Dendritic cell treated with granulocyte-macrophage colony-stimulating factor and Interleukin-4, amounts not matched to agents 40 ng/mL and 50 ng/mL, for 4 days (primary cell): Measurements from ENCODE around the gene MALRD1.

Source experiments
- H3K27ac Mint-ChIP-seq: one replicate; pipeline ENCODE4 v1.8.0; 2022; ENCODE audit warnings: mild to moderate bottlenecking, mixed read lengths
- H3K27me3 Mint-ChIP-seq: one replicate; pipeline ENCODE4 v1.8.0; 2022; ENCODE audit warnings: mild to moderate bottlenecking, mixed read lengths
- H3K36me3 Mint-ChIP-seq: one replicate; pipeline ENCODE4 v1.8.0; 2022; ENCODE audit warnings: low read depth, mixed read lengths
- H3K4me1 Mint-ChIP-seq: one replicate; pipeline ENCODE4 v1.8.0; 2022; ENCODE audit warnings: low read depth, mixed read lengths
- H3K4me3 Mint-ChIP-seq: one replicate; pipeline ENCODE4 v1.8.0; 2022; ENCODE audit warnings: mild to moderate bottlenecking, moderate library complexity, mixed read lengths
- H3K9me3 Mint-ChIP-seq: one replicate; pipeline ENCODE4 v1.8.0; 2022; ENCODE audit warnings: mixed read lengths
- intact Hi-C: fragments of 100-400 bp; cut with micrococcal nuclease; formaldehyde crosslinking; loops from one replicate; pipeline ENCODE4 v1.15.0; 2022

The MALRD1 gene

GRCh38 chr10:19048489-19048888, at the start of gene MALRD1:
TSS of gene MALRD1 (plus strand) at chr10:19048801. CDS start at chr10:19048939, 138 bp downstream.
- no peaks in the 10 kb centered on the region for H3K27me3 Mint-ChIP-seq
- H3K4me1 Mint-ChIP-seq: no peaks in the 10 kb centered on the region
- peaks cover 10% of the 10 kb centered on the region for H3K9me3 Mint-ChIP-seq
- no peak within 1 kb of the TSS for H3K27ac Mint-ChIP-seq
- intact Hi-C loops: no loop called here
- H3K4me3 Mint-ChIP-seq: no peak within 1 kb of the TSS
- no peaks in the 10 kb centered on the region for H3K36me3 Mint-ChIP-seq

GRCh38 chr10:19003341-19003740, 45.3 kb upstream of the MALRD1 start:
- Mint-ChIP-seq H3K27me3 (no peaks in the 10 kb centered on the region), H3K9me3 (peaks cover 22% of the 10 kb centered on the region), H3K4me1 (no peaks in the 10 kb centered on the region), H3K27ac (no peak overlapping the region), H3K36me3 (no peaks in the 10 kb centered on the region), H3K4me3 (no peak overlapping the region)
- intact Hi-C loops: no loop called here

GRCh38 chr10:19012111-19012510, 36.5 kb upstream of the MALRD1 start:
- Mint-ChIP-seq H3K27ac (no peak overlapping the region), H3K4me3 (no peak overlapping the region), H3K36me3 (no peaks in the 10 kb centered on the region), H3K4me1 (no peaks in the 10 kb centered on the region), H3K27me3 (no peaks in the 10 kb centered on the region), H3K9me3 (peaks cover 63% of the 10 kb centered on the region)
- intact Hi-C loops: no loop called here

- Mint-ChIP-seq H3K4me3 (no peak overlapping the region), H3K36me3 (no peaks in the 10 kb centered on the region), H3K9me3 (peaks cover 45% of the 10 kb centered on the region), H3K27ac (no peak overlapping the region), H3K27me3 (no peaks in the 10 kb centered on the region), H3K4me1 (no peaks in the 10 kb centered on the region)
- intact Hi-C loops: no loop called here
Measured at GRCh38 chr10:19014034-19014433, 34.6 kb upstream of the MALRD1 start.

- H3K4me1 Mint-ChIP-seq: no peaks in the 10 kb centered on the region
- H3K27me3 Mint-ChIP-seq: no peaks in the 10 kb centered on the region
- H3K36me3 Mint-ChIP-seq: no peaks in the 10 kb centered on the region
- no peak overlapping the region for H3K27ac Mint-ChIP-seq
- H3K4me3 Mint-ChIP-seq: no peak overlapping the region
- H3K9me3 Mint-ChIP-seq: peaks cover 44% of the 10 kb centered on the region
- intact Hi-C loops: no loop called here
Measured at GRCh38 chr10:19014498-19014897, 34.1 kb upstream of the MALRD1 start.

GRCh38 chr10:19017116-19017890, 31.3 kb upstream of the MALRD1 start:
- Mint-ChIP-seq H3K4me3 (no peak overlapping the region), H3K9me3 (peaks cover 33% of the 10 kb centered on the region), H3K4me1 (no peaks in the 10 kb centered on the region), H3K36me3 (no peaks in the 10 kb centered on the region), H3K27me3 (no peaks in the 10 kb centered on the region), H3K27ac (no peak overlapping the region)
- intact Hi-C loops: no loop called here

- Mint-ChIP-seq H3K27ac (no peak overlapping the region), H3K4me3 (no peak overlapping the region), H3K9me3 (peaks cover 15% of the 10 kb centered on the region), H3K4me1 (no peaks in the 10 kb centered on the region), H3K36me3 (no peaks in the 10 kb centered on the region), H3K27me3 (no peaks in the 10 kb centered on the region)
- intact Hi-C loops: no loop called here
Measured at GRCh38 chr10:19021162-19021561, 27.4 kb upstream of the MALRD1 start.

- Mint-ChIP-seq H3K27me3 (no peaks in the 10 kb centered on the region), H3K9me3 (peaks cover 5% of the 10 kb centered on the region), H3K36me3 (no peaks in the 10 kb centered on the region), H3K4me3 (no peak overlapping the region), H3K27ac (no peak overlapping the region), H3K4me1 (no peaks in the 10 kb centered on the region)
- intact Hi-C loops: no loop called here
Measured at GRCh38 chr10:19024611-19025010, 24.0 kb upstream of the MALRD1 start.

GRCh38 chr10:19031763-19032162, 16.8 kb upstream of the MALRD1 start:
- Mint-ChIP-seq H3K27ac (no peak overlapping the region), H3K27me3 (no peaks in the 10 kb centered on the region), H3K9me3 (peaks cover 8% of the 10 kb centered on the region), H3K4me3 (no peak overlapping the region), H3K4me1 (no peaks in the 10 kb centered on the region), H3K36me3 (no peaks in the 10 kb centered on the region)
- intact Hi-C loops: no loop called here

GRCh38 chr10:19033741-19034140, 14.9 kb upstream of the MALRD1 start:
- Mint-ChIP-seq H3K4me1 (no peaks in the 10 kb centered on the region), H3K27ac (no peak overlapping the region), H3K27me3 (no peaks in the 10 kb centered on the region), H3K9me3 (peaks cover 16% of the 10 kb centered on the region), H3K4me3 (no peak overlapping the region), H3K36me3 (no peaks in the 10 kb centered on the region)
- intact Hi-C loops: no loop called here

- intact Hi-C loops: no loop called here
- H3K4me3 Mint-ChIP-seq: no peak overlapping the region
- peaks cover 8% of the 10 kb centered on the region for H3K9me3 Mint-ChIP-seq
Measured at GRCh38 chr10:19041171-19041570, 7.4 kb upstream of the MALRD1 start.

GRCh38 chr10:19043431-19043830, 5.2 kb upstream of the MALRD1 start:
- H3K27ac Mint-ChIP-seq: no peak overlapping the region
- no peak overlapping the region for H3K4me3 Mint-ChIP-seq
- no peaks in the 10 kb centered on the region for H3K4me1 Mint-ChIP-seq
- no peaks in the 10 kb centered on the region for H3K36me3 Mint-ChIP-seq
- intact Hi-C loops: no loop called here
- H3K27me3 Mint-ChIP-seq: no peaks in the 10 kb centered on the region
- peaks cover 13% of the 10 kb centered on the region for H3K9me3 Mint-ChIP-seq

More at GRCh38 chr10:19041171-19041570, 7.4 kb upstream of the MALRD1 start:
- Mint-ChIP-seq H3K4me1 (no peaks in the 10 kb centered on the region), H3K27me3 (no peaks in the 10 kb centered on the region), H3K27ac (no peak overlapping the region), H3K36me3 (no peaks in the 10 kb centered on the region)

- Mint-ChIP-seq H3K27me3 (no peaks in the 10 kb centered on the region), H3K9me3 (peaks cover 10% of the 10 kb centered on the region), H3K27ac (no peak overlapping the region), H3K36me3 (no peaks in the 10 kb centered on the region), H3K4me3 (no peak overlapping the region), H3K4me1 (no peaks in the 10 kb centered on the region)
- intact Hi-C loops: no loop called here
Measured at GRCh38 chr10:19046679-19047078, 1.9 kb upstream of the MALRD1 start.

GRCh38 chr10:19048891-19049290, 290 bp downstream of the MALRD1 start:
- Mint-ChIP-seq H3K4me3 (no peak overlapping the region), H3K36me3 (no peaks in the 10 kb centered on the region), H3K27ac (no peak overlapping the region), H3K4me1 (no peaks in the 10 kb centered on the region), H3K9me3 (peaks cover 10% of the 10 kb centered on the region), H3K27me3 (no peaks in the 10 kb centered on the region)
- intact Hi-C loops: no loop called here

- no peaks in the 10 kb centered on the region for H3K36me3 Mint-ChIP-seq
- H3K4me1 Mint-ChIP-seq: no peaks in the 10 kb centered on the region
- no peak overlapping the region for H3K27ac Mint-ChIP-seq
- peaks cover 10% of the 10 kb centered on the region for H3K9me3 Mint-ChIP-seq
- no peak overlapping the region for H3K4me3 Mint-ChIP-seq
- intact Hi-C loops: no loop called here
- no peaks in the 10 kb centered on the region for H3K27me3 Mint-ChIP-seq
Measured at GRCh38 chr10:19049567-19049966, 966 bp downstream of the MALRD1 start.
